Neural crest cell (in vitro differentiated cells): Measurements from ENCODE around the gene CCSER2. TPM values are rescaled to one million over a fixed set of nuclear protein-coding genes. Genes with fewer than 3 reads are reported as not detected.

ENCODE experiments used
- DNase-seq: peaks from one replicate; pipeline ENCODE4 v3.0.0; 2021; ENCODE audit warnings: low read depth, mixed read lengths, low spot score
- H3K27ac Mint-ChIP-seq: one replicate; pipeline ENCODE4 v1.8.0; 2021; ENCODE audit warnings: mild to moderate bottlenecking, mixed read lengths; ENCODE audit not compliant: unreplicated experiment
- H3K27me3 Mint-ChIP-seq: 2 replicates; pipeline ENCODE4 v1.8.0; 2021; ENCODE audit warnings: low read depth, mild to moderate bottlenecking, mixed read lengths
- H3K36me3 Mint-ChIP-seq: 2 replicates; pipeline ENCODE4 v1.8.0; 2021; ENCODE audit warnings: low read depth, mild to moderate bottlenecking, mixed read lengths
- H3K4me1 Mint-ChIP-seq: 2 replicates; pipeline ENCODE4 v1.8.0; 2021; ENCODE audit warnings: mixed read lengths
- H3K4me3 Mint-ChIP-seq: one replicate; pipeline ENCODE4 v1.8.0; 2021; ENCODE audit warnings: mild to moderate bottlenecking, mixed read lengths
- H3K9me3 Mint-ChIP-seq: 2 replicates; pipeline ENCODE4 v1.8.0; 2021; ENCODE audit warnings: mixed read lengths
- total RNA-seq: library from RNA; stranded (reverse); gene quantifications from 2 replicates; pipeline ENCODE4 v1.2.1, GENCODE V29; 2021
- TF ChIP-seq, protein P1 (sequence below): fragments of 200-600 bp; sonication (generic); conservative IDR thresholded peaks from 2 replicates; pipeline ENCODE4 v1.5.0; 2021; ENCODE audit warnings: antibody characterized with exemption, mild to moderate bottlenecking

CCSER2 gene
- total RNA-seq, 1 donor from 2014 or later: 37.5 TPM

- no peak overlapping the region for H3K27ac Mint-ChIP-seq
- H3K27me3 Mint-ChIP-seq: no peaks in the 10 kb centered on the region
- TF ChIP-seq, protein P1, sequence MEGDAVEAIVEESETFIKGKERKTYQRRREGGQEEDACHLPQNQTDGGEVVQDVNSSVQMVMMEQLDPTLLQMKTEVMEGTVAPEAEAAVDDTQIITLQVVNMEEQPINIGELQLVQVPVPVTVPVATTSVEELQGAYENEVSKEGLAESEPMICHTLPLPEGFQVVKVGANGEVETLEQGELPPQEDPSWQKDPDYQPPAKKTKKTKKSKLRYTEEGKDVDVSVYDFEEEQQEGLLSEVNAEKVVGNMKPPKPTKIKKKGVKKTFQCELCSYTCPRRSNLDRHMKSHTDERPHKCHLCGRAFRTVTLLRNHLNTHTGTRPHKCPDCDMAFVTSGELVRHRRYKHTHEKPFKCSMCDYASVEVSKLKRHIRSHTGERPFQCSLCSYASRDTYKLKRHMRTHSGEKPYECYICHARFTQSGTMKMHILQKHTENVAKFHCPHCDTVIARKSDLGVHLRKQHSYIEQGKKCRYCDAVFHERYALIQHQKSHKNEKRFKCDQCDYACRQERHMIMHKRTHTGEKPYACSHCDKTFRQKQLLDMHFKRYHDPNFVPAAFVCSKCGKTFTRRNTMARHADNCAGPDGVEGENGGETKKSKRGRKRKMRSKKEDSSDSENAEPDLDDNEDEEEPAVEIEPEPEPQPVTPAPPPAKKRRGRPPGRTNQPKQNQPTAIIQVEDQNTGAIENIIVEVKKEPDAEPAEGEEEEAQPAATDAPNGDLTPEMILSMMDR: no peak
- DNase-seq: no peak
- H3K4me1 Mint-ChIP-seq: no peaks in the 10 kb centered on the region
- no peaks in the 10 kb centered on the region for H3K36me3 Mint-ChIP-seq
- H3K9me3 Mint-ChIP-seq: no peaks in the 10 kb centered on the region
- no peak overlapping the region for H3K4me3 Mint-ChIP-seq
Observed at GRCh38 chr10:84290235-84290634, 38.2 kb upstream of the CCSER2 start.

DNA sequence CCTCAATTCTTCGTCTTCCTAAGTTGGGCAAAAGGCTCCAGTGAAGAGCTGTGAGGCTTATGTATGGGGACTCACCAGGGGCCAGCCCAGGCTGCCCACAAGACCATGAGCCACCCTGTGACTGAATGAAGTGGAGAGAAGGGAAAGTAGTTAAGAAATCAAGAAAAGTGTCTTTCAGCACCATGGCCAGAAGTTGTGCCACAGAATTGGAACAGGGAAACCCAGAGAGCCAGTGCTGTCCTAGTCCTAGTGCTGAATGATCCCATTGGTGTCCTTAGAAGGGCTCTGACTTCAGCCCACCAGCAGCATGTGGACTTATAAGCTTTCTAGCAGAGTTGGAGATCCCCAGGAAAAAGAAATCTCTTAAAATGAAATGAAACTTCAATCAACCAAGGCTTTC is 37.0 kb upstream of the CCSER2 start:
- H3K27ac Mint-ChIP-seq: no peak overlapping the region
- no peaks in the 10 kb centered on the region for H3K36me3 Mint-ChIP-seq
- no peak for DNase-seq
- no peaks in the 10 kb centered on the region for H3K4me1 Mint-ChIP-seq
- H3K4me3 Mint-ChIP-seq: no peak overlapping the region
- TF ChIP-seq, protein P1: no peak
- H3K27me3 Mint-ChIP-seq: no peaks in the 10 kb centered on the region
- no peaks in the 10 kb centered on the region for H3K9me3 Mint-ChIP-seq

DNA sequence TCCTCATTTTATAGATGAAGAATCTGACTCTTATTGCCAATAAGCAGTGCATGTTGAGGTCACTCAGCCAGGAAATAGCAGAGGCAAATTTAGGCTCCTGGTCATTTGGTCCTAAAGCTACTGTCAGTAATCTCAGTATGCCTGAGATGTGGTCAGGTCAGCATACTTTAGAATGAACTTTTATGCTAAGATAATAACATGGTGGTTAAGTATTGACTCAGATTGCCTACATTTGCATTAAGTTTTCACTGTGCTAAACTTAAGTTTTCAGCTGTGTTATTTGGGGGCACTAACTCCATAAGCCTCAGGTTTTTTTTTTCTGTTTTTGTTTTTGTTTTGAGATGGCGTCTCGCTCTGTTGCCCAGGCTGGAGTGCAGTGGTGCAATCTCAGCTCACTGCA is 35.9 kb upstream of the CCSER2 start:
- no peaks in the 10 kb centered on the region for H3K27me3 Mint-ChIP-seq

DNA sequence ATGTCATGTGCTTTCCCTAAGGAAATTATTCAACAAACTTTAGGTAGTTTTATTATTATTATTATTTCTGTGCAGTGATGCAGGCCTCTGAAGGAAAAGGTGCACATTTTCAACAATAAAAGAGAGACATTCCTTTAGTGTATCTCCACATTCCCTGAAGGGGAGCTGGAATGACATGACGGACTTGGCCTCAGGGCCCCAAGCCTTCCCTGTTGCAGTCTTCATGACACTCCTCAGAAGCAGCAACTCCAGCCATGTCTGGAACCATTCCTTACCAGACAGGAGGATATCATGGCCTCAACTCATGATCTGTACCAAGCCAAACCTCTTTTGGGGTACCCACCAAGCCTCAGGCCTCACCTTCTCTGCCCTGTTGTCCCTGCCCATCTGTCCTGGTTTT is 35.2 kb upstream of the CCSER2 start:
- no peak for DNase-seq
- TF ChIP-seq, protein P1: no peak
- Mint-ChIP-seq H3K4me3 (no peak overlapping the region), H3K9me3 (peaks cover under 1% of the 10 kb centered on the region), H3K27ac (no peak overlapping the region), H3K36me3 (no peaks in the 10 kb centered on the region), H3K4me1 (peaks cover 7% of the 10 kb centered on the region), H3K27me3 (no peaks in the 10 kb centered on the region)

More for the DNA sequence above, 35.9 kb upstream of the CCSER2 start:
- no peak for DNase-seq
- TF ChIP-seq, protein P1: no peak
- H3K36me3 Mint-ChIP-seq: no peaks in the 10 kb centered on the region
- no peak overlapping the region for H3K4me3 Mint-ChIP-seq
- H3K4me1 Mint-ChIP-seq: peaks cover 4% of the 10 kb centered on the region
- H3K27ac Mint-ChIP-seq: no peak overlapping the region
- H3K9me3 Mint-ChIP-seq: no peaks in the 10 kb centered on the region

DNA sequence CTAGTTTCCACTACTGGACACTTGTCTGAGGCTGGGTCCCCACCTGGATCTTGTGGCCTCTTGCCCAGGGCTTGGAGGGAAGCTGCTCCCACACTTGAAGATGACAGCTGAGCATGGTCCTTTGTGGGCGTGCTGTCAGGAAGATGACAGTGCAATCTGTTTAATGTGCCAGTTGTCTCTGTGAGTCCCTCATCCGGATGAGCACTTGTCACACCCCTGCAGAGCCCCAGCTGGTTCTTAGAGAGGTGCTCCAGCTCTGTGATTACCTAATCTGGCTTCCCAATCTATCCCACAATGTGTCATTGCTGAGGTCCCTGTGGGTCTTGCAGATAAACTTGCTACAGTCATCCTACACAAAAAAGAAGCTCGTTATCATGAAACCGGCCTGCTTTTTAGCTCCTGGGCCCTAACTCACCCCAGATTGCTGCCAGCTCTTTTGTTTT is 34.8 kb upstream of the CCSER2 start:
- DNase-seq: no peak
- no peaks in the 10 kb centered on the region for H3K27me3 Mint-ChIP-seq
- H3K4me1 Mint-ChIP-seq: peaks cover 11% of the 10 kb centered on the region
- no peak overlapping the region for H3K27ac Mint-ChIP-seq
- TF ChIP-seq, protein P1: no peak
- peaks cover 3% of the 10 kb centered on the region for H3K9me3 Mint-ChIP-seq
- H3K4me3 Mint-ChIP-seq: no peak overlapping the region
- no peaks in the 10 kb centered on the region for H3K36me3 Mint-ChIP-seq
